ENCODE measurements around the gene GMDS. TPM values are rescaled to one million over a fixed set of nuclear protein-coding genes. Genes with fewer than 3 reads are reported as not detected.
A peak's percentile ranks its signal among the peaks of the same experiment; 100 is the strongest.

GMDS gene
- total RNA-seq, 1 donor from 2014 or later = 14.4 TPM

DNA sequence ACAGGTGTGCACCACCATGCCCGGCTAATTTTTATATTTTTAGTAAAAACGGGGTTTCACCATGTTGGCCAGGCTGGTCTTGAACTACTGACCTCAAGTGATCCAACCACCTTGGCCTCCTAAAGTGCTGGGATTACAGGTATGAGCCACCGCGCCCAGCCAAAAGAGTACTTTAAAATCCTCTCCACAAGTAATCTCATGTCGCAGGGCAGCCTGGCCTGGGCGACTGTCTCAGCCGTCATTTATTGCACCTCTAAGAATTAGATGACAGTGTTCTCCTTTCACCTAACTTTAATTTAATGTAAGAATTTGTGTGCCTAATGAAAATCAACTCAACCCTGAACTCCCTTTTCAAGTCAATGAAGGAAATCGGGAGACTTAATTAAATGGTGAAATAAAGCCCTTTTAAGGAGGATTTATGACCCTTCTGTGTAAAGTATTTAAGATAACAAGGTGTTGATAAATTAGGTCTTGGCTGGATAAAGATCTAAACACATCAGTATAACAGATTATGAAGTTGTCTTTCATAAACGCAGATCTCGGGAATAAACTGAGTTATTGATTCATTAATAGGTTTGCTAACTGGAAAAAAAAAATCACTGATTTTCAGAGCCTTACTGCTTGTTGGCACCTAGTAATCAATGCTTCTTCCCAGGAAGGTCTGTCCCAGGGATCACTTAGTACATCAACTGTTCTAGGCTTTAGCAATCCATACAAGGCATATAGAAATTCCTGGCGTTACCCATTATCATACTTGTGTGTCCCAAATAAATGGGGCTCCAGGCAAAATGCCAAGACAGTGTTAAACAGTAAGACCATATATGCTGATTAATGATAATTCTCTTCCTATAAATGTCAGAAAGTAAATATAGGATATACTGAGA is 209.3 kb downstream of the GMDS start:
- peak; percentile 35 for DNase-seq (ENCODE audit: low spot score)

- DNase-seq (ENCODE audit: low spot score) = no peak
Observed at GRCh38 chr6:2035046-2035445, 210.4 kb downstream of the GMDS start.

- no peak for DNase-seq (ENCODE audit: low spot score)
Observed at GRCh38 chr6:2034256-2034655, 211.1 kb downstream of the GMDS start.

DNA sequence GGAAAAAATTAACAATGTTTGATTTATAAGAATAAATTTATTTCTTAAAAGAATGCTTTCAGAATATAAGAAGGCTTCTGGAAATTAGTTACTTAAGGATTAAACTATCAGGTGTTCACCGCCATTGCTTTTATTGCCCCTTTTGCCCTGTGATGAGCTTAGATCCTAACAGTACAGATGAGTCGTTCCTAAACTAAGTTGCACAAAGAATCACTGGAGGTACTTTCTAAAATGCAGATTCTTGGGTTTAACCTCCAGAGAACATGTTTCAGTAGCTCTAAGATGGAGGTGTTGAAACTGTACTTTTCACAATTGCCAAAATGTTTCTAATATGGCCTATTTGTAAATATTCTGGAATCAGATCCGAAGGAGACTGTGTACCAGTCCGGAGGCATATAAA is 211.9 kb downstream of the GMDS start:
- DNase-seq (ENCODE audit: low spot score) = no peak

- no peak for DNase-seq (ENCODE audit: low spot score)
Observed at GRCh38 chr6:2030682-2031244, 214.6 kb downstream of the GMDS start.

DNA sequence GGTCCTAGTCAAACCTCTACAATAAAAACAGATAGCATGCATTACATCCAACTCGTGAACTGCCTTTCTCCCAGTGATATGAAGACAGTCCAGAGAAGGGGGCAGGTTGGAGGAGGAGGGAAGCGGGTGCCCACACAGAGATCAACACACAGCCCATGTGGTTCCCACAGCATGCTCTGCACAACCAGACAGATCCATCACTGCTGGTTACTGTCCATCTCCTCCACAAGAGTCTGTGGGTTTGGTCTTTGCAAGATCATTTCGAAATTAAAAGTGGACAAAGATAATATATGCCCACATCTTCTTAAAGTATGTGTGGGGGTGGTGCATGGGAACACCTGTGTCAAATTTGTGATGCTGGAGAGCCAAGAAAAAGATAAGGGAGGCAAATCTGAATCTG is 215.5 kb downstream of the GMDS start:
- DNase-seq (ENCODE audit: low spot score) = no peak

- DNase-seq (ENCODE audit: low spot score) = no peak
Observed at GRCh38 chr6:2029130-2029794, 216.1 kb downstream of the GMDS start.

- DNase-seq (ENCODE audit: low spot score) = no peak
Observed at GRCh38 chr6:2028457-2029038, 216.9 kb downstream of the GMDS start.

GRCh38 chr6:2026133-2026532 is 219.3 kb downstream of the GMDS start:
- no peak for DNase-seq (ENCODE audit: low spot score)

DNA sequence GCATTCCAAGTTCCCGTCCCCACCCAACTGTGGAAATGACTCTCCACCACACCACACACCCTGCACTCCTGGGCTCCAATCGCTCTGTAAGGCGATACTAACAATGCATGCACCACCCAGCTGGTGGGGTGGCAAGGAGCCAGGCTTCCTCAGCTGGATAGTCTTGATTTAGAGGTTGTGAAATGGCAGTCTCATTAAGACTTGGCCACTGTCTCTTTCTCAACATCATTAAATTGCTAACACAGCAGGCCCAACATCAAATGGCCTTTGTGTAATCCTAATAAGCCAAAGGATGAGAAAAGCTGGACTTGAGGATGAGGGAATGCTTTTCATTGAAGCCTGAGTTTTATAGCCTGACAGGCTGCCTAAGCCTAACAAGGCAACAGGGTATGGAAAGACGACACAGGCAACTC is 223.7 kb downstream of the GMDS start:
- peak; percentile 79 for DNase-seq (ENCODE audit: low spot score)

- no peak for DNase-seq (ENCODE audit: low spot score)
Observed at GRCh38 chr6:2020909-2021308, 224.5 kb downstream of the GMDS start.

- no peak for DNase-seq (ENCODE audit: low spot score)
Observed at GRCh38 chr6:2019051-2019450, 226.4 kb downstream of the GMDS start.

GRCh38 chr6:2016040-2016439 is 229.4 kb downstream of the GMDS start:
- DNase-seq (ENCODE audit: low spot score) = no peak

DNA sequence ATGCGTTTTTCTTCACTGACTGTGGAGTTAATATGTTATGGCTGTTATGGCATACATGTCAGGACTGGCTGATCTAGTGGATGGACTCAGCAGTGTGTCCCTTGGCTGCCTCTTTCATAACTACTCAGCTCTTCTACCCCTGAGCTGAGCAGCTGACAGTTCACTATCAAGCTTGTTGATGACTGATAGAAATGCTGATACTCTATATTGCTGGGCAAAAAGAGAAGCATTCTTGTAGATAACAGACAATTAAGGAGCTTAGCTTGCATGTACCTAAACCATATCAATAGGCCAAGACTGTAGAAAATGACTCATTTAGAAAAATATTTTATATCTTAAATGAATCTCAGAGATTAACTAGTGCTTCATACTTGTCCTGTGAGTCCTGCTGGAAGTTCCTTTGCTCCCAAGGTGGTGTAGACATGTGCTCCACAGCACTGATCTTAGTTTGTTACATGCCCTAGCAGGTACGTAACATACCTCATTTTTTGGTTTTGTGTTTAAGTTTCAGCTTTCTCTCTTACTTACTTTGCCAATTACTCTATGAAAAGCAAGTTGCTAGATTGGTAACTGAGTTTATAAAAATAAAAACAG is 236.9 kb downstream of the GMDS start:
- DNase-seq (ENCODE audit: low spot score) = no peak

GRCh38 chr6:2007165-2007564 is 238.2 kb downstream of the GMDS start:
- DNase-seq (ENCODE audit: low spot score) = no peak

GRCh38 chr6:2004888-2005287 is 240.5 kb downstream of the GMDS start:
- DNase-seq (ENCODE audit: low spot score) = peak; percentile 62

DNA sequence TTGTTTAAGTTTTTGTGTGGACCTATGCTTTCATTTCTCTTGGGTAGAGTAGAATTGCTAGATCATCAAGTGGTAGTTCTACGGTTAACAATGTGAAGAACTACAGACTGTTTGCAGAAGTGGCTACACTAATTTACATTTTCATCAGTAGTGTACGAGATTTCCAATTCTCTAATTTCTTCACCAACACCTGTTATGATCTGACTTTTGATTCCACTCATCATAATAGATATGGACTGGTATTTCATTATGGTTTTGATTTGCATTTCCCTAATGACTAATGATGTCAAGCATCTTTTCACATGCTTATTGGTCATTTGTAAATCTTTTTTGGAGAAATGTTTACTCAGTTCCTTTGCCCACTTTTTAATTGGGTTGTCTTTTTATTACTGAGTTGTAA is 244.4 kb downstream of the GMDS start:
- DNase-seq (ENCODE audit: low spot score) = no peak

DNA sequence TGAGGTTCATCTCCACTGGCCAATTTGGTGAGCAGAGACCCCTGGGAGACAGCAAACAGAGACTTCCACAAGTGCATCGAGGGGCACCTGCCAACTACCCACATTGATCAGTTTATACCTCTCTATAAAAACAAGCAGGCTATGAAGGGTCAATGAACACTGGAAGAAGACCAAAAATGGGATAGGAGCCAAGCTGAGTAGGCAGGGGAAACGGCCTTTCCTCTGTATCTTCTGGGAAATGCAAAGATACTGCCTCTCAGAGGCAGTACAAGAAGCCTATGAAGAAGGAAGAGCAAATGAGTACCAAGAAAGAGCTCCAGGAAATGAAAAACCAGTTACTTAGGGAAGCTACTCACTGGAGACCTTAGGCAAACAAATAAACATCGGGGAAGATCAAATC is 247.7 kb downstream of the GMDS start:
- DNase-seq (ENCODE audit: low spot score) = no peak

DNA sequence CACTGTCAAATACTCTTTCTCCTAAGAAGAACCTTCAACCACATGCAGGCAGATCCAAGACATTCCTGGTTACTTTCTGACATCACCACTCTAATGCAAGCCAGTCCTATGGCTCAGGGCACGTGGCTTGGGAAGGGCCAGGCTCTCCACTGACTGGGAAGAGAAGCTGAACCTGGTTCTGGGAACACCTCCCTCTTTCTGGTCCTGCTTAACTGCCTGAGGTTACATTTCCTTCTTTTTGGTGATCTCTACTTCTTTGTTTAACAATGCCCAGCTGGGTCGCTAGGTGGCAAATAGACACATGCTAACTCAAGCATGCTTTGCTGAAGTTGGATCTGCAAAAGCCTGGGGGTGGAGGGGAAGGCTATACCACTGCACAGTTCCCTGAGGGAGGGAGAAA is 249.8 kb downstream of the GMDS start:
- no peak for DNase-seq (ENCODE audit: low spot score)

DNA sequence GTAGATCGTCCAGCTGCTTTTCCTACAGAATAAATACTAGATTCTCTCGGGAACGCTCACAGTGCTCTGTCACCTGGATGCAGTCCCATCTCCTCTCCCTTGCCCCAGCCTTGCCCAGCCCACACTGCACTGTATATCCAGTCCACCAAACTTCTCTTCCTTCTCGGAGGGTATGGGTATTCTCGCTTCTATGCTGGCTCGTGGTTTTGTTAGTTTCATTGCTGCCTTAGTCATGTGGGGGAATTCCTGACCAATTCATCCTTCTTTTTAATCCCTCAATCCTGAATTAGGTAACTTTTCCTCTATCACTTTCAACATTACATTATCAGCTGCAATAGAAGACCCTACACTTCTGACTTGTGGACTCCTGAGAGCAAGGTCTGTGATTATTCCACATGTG is 252.4 kb downstream of the GMDS start:
- no peak for DNase-seq (ENCODE audit: low spot score)

DNA sequence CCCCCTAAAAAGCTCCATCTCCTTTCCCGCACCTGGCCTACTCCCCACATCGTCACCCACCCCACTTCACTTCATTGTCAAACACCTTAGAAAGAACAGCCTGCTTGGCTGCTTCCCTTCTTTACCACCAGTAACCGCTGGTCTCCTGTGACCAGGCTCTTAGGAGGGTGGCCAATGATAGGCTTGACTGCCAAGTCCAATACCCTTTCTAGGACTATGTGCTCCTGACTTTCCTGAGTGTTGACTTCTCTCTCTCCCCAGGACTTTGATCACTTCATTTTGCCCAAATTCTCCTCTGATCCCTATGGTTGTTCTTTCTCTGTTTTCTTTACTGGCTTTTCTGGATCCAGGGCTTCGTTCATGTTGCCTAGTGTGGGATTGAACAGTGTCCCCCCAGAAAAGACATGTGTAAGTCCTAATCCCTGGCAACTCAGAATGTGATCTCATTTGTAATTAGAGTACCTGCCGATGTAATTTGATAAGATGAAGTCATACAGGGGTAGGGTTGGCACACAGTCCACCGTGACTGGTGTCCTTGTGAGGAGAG is 254.0 kb downstream of the GMDS start:
- no peak for DNase-seq (ENCODE audit: low spot score)

DNA sequence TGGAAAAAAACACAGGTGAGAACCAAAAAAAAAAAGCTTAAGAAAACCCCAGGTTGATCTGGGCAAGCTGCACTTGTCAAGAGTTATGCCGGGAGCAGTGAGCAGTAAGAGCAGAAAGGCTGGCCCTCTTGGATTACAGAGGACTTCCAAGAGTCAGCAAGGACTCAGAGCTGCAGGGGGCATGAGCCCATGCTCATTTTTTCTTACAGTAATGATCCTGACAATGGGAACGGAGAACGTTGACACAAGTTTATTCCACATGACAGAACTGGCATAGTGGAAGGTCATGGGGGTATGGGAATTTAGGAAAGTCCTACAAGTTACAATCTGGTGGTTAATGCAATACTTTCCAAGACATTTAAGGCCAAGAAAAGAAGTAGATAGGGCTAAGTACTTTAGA is 256.6 kb downstream of the GMDS start:
- DNase-seq (ENCODE audit: low spot score) = no peak
